Activated T-cell treated with anti-CD3 and anti-CD28 coated beads, Interleukin-2, amount 50 U/mL, for 72 hours (primary cell): ENCODE data around the gene BICRAL. TPM values are rescaled to one million over a fixed set of nuclear protein-coding genes. Genes with fewer than 3 reads are reported as not detected.

ENCODE experiments used
- ATAC-seq, 2 donors: fragments of 150-1000 bp; cut with Tn5 transposase; replicated peaks in 1 of 2; 2 replicates each; pipeline ENCODE4 v1.10.0; 2021; ENCODE audit warnings: moderate library complexity in 2 of 2, mild to moderate bottlenecking in 1 of 2
- DNase-seq, 2 donors: peaks; one replicate each; pipeline ENCODE4 v3.0.0; 2021 to 2022; ENCODE audit warnings: mixed read lengths in 1 of 2
- H3K27ac Mint-ChIP-seq: one replicate; pipeline ENCODE4 v1.8.0; 2022; ENCODE audit warnings: mild to moderate bottlenecking, moderate library complexity, mixed read lengths
- H3K27me3 Mint-ChIP-seq: one replicate; pipeline ENCODE4 v1.8.0; 2022; ENCODE audit warnings: low read depth, mixed read lengths
- H3K36me3 Mint-ChIP-seq, 2 donors: one replicate each; pipeline ENCODE4 v1.8.0; 2022; ENCODE audit warnings: mixed read lengths in 2 of 2, mild to moderate bottlenecking in 1 of 2; ENCODE audit not compliant: insufficient read depth in 2 of 2
- H3K4me1 Mint-ChIP-seq: one replicate; pipeline ENCODE4 v1.8.0; 2022; ENCODE audit warnings: low read depth, mixed read lengths
- H3K4me3 Mint-ChIP-seq, 2 donors: one replicate each; pipeline ENCODE4 v1.8.0; 2022; ENCODE audit warnings: mild to moderate bottlenecking in 2 of 2, mixed read lengths in 2 of 2, moderate library complexity in 2 of 2
- H3K9me3 Mint-ChIP-seq, 2 donors: one replicate each; pipeline ENCODE4 v1.8.0; 2022; ENCODE audit warnings: mixed read lengths in 2 of 2
- total RNA-seq, 2 donors: library from RNA; stranded (reverse); gene quantifications; one replicate each; pipeline ENCODE4 v1.2.3, GENCODE V29; 2022

BICRAL gene
- total RNA-seq, 2 donors from 2014 or later = 21.9 to 24.4 TPM

- H3K9me3 Mint-ChIP-seq = no peaks in the 10 kb centered on the region
- DNase-seq (no peak), ATAC-seq (no peak)
- H3K27me3 Mint-ChIP-seq = no peaks in the 10 kb centered on the region
- no peak overlapping the region for H3K27ac Mint-ChIP-seq
- H3K4me1 Mint-ChIP-seq = peaks cover 6% of the 10 kb centered on the region
- H3K36me3 Mint-ChIP-seq = no peaks in the 10 kb centered on the region
- H3K4me3 Mint-ChIP-seq = no peak overlapping the region
Measured at GRCh38 chr6:42907336-42907735, 125.5 kb downstream of the BICRAL start.

GRCh38 chr6:42909835-42910234 lies 128.0 kb downstream of the BICRAL start:
- Mint-ChIP-seq H3K9me3 (no peaks in the 10 kb centered on the region), H3K4me3 (no peak overlapping the region), H3K27me3 (no peaks in the 10 kb centered on the region), H3K36me3 (no peaks in the 10 kb centered on the region), H3K4me1 (peaks cover 5% of the 10 kb centered on the region), H3K27ac (no peak overlapping the region)
- ATAC-seq (no peak), DNase-seq (no peak)

GRCh38 chr6:42911171-42912021 lies 129.5 kb downstream of the BICRAL start:
- no peaks in the 10 kb centered on the region for H3K36me3 Mint-ChIP-seq
- no peaks in the 10 kb centered on the region for H3K27me3 Mint-ChIP-seq
- no peaks in the 10 kb centered on the region for H3K9me3 Mint-ChIP-seq
- H3K4me3 Mint-ChIP-seq = peak overlapping the region; percentile 39 to 73
- peaks cover 5% of the 10 kb centered on the region for H3K4me1 Mint-ChIP-seq
- no peak for DNase-seq
- H3K27ac Mint-ChIP-seq = no peak overlapping the region
- no peak for ATAC-seq

GRCh38 chr6:42914546-42914945 lies 132.7 kb downstream of the BICRAL start:
- no peaks in the 10 kb centered on the region for H3K9me3 Mint-ChIP-seq
- H3K4me1 Mint-ChIP-seq = peaks cover 5% of the 10 kb centered on the region
- H3K4me3 Mint-ChIP-seq = no peak overlapping the region
- ATAC-seq (no peak), DNase-seq (no peak)
- H3K27me3 Mint-ChIP-seq = no peaks in the 10 kb centered on the region
- H3K36me3 Mint-ChIP-seq = no peaks in the 10 kb centered on the region
- no peak overlapping the region for H3K27ac Mint-ChIP-seq

GRCh38 chr6:42915732-42916131 lies 133.9 kb downstream of the BICRAL start, which contains the start of gene PTCRA:
Gene PTCRA (plus strand): TSS chr6:42916053. CDS start chr6:42916070, 17 bp downstream.
- Mint-ChIP-seq H3K27ac (no peak within 1 kb of the TSS), H3K9me3 (no peaks in the 10 kb centered on the region), H3K36me3 (no peaks in the 10 kb centered on the region), H3K4me3 (no peak within 1 kb of the TSS), H3K4me1 (peaks cover 5% of the 10 kb centered on the region), H3K27me3 (no peaks in the 10 kb centered on the region)
- peak in 1 of 2 donors; percentile 20 for ATAC-seq
- DNase-seq = no peak

- peak; percentile 21 to 47 for ATAC-seq
- H3K9me3 Mint-ChIP-seq = no peaks in the 10 kb centered on the region
- no peak for DNase-seq
- no peaks in the 10 kb centered on the region for H3K27me3 Mint-ChIP-seq
- H3K36me3 Mint-ChIP-seq = no peaks in the 10 kb centered on the region
- H3K4me3 Mint-ChIP-seq = no peak overlapping the region
- H3K4me1 Mint-ChIP-seq = peaks cover 2% of the 10 kb centered on the region
- H3K27ac Mint-ChIP-seq = no peak overlapping the region
Measured at GRCh38 chr6:42916288-42916687, 134.4 kb downstream of the BICRAL start.

Other genes with a start within 250 kb of the BICRAL start
- gene UBR2, start 218.0 kb upstream of the BICRAL start, total RNA-seq = 10 to 100 TPM; 33.9 to 36.9 TPM
- gene PRPH2, start 59.5 kb upstream of the BICRAL start, total RNA-seq = under 1 TPM in 1 of 2 donors, not detected in 1; 0.14 TPM
- 10 to 100 TPM; 24.3 to 25.3 TPM for gene TBCC, start 35.9 kb upstream of the BICRAL start, total RNA-seq
- gene RPL7L1, start 97.6 kb downstream of the BICRAL start, total RNA-seq = 100 to 1,000 TPM; 116 to 117 TPM
- not detected for gene PTCRA, start 134.0 kb downstream of the BICRAL start, total RNA-seq
- gene CNPY3, start 147.4 kb downstream of the BICRAL start, total RNA-seq = 10 to 100 TPM; 37.3 to 46.1 TPM
- under 1 TPM; 0.69 to 0.70 TPM for gene GNMT, start 178.7 kb downstream of the BICRAL start, total RNA-seq
- 10 to 100 TPM; 28.0 to 31.5 TPM for gene PEX6, start 197.1 kb downstream of the BICRAL start, total RNA-seq
- gene PPP2R5D, start 202.5 kb downstream of the BICRAL start, total RNA-seq = 10 to 100 TPM; 51.3 to 60.5 TPM
- gene MEA1, start 231.9 kb downstream of the BICRAL start, total RNA-seq = 10 to 100 TPM; 42.1 to 53.7 TPM
- 10 to 100 TPM; 62.5 to 68.9 TPM for gene KLHDC3, start 232.2 kb downstream of the BICRAL start, total RNA-seq
- 10 to 100 TPM; 43.4 to 54.2 TPM for gene RRP36, start 239.6 kb downstream of the BICRAL start, total RNA-seq